ENCODE data around the gene ENC1. TPM values are rescaled to one million over a fixed set of nuclear protein-coding genes. Genes with fewer than 3 reads are reported as not detected.
"Not testable (repeated sequence)": the region's sequence is repeated elsewhere in the genome, so short reads cannot be mapped to it uniquely, and the experiment has no call there.

ENC1 gene
- 0.84 TPM for polyA plus RNA-seq (2013)

- POLR2A ChIA-PET: interaction anchor here (0.6 to 2.9 kb wide), 6 partner anchors 58 to 248 kb away, joined by 3 to 12 read pairs (median 4); no protein-coding TSS in a partner anchor
- Histone ChIP-seq H3K27ac (ENCODE audit: insufficient read depth in 1 of 2, low read depth in 1 of 2, low read length in 2 of 2, poor library complexity in 1 of 2, severe bottlenecking in 2 of 2) (no peak within 1 kb of the TSS), H3K9me3 (ENCODE audit: control extremely low read depth in 1 of 5, control insufficient read depth in 4 of 5, insufficient read depth in 2 of 5, low read depth in 1 of 5, low read length in 4 of 5) (no peaks in the 10 kb centered on the region), H3K4me3 (ENCODE audit: control insufficient read depth in 1 of 7, extremely low read depth in 1 of 7, insufficient read depth in 4 of 7, low read depth in 2 of 7, low read length in 6 of 7) (peak within 1 kb of the TSS; percentile 37 to 84 (median 80)), H3K4me1 (ENCODE audit: control extremely low read depth in 1 of 4, control insufficient read depth in 4 of 4, insufficient read depth in 4 of 4, low read length in 3 of 4) (peaks cover 11 to 46% (median 27%) of the 10 kb centered on the region in 4 experiments), H3K36me3 (ENCODE audit: control insufficient read depth in 4 of 4, insufficient read depth in 4 of 4, low read length in 3 of 4) (peaks cover 0 to 4% (median 3%) of the 10 kb centered on the region in 4 experiments), H3K27me3 (replicated peaks in 2 of 5; ENCODE audit: control insufficient read depth in 4 of 5, insufficient read depth in 5 of 5, low read length in 4 of 5) (no peaks in the 10 kb centered on the region)
- peak; percentile 85 to 95 (median 93) for DNase-seq
- under 1% methylated on average over 42 of the region's 59 CpGs for WGBS (ENCODE audit: insufficient coverage)
- CTCF ChIA-PET: interaction anchor here (0.6 to 6.3 kb wide), 17 partner anchors 9 to 1049 kb away, joined by 3 to 51 read pairs (median 5); no protein-coding TSS in a partner anchor
These were observed at the start of gene ENC1 for GRCh38 chr5:74640450-74640953. Gene ENC1 (minus strand): TSS chr5:74640728. CDS start chr5:74636485, 4,243 bp downstream.

- peaks cover 2 to 28% (median 7%) of the 10 kb centered on the region in 4 experiments for H3K36me3 ChIP-seq (ENCODE audit: control insufficient read depth in 4 of 4, insufficient read depth in 4 of 4, low read length in 3 of 4)
- H3K9me3 ChIP-seq (ENCODE audit: control extremely low read depth in 1 of 5, control insufficient read depth in 4 of 5, insufficient read depth in 2 of 5, low read depth in 1 of 5, low read length in 4 of 5): no peaks in the 10 kb centered on the region
- H3K4me3 ChIP-seq (ENCODE audit: control insufficient read depth in 1 of 7, extremely low read depth in 1 of 7, insufficient read depth in 4 of 7, low read depth in 2 of 7, low read length in 6 of 7): peak overlapping the region in 1 of 7 experiments; percentile 94
- H3K27me3 ChIP-seq (replicated peaks in 2 of 5; ENCODE audit: control insufficient read depth in 4 of 5, insufficient read depth in 5 of 5, low read length in 4 of 5): no peaks in the 10 kb centered on the region
- DNase-seq: no peak
- POLR2A ChIA-PET: no interaction called here
- H3K4me1 ChIP-seq (ENCODE audit: control extremely low read depth in 1 of 4, control insufficient read depth in 4 of 4, insufficient read depth in 4 of 4, low read length in 3 of 4): peaks cover 0 to 20% (median 19%) of the 10 kb centered on the region in 4 experiments
- WGBS (ENCODE audit: insufficient coverage): 98% methylated on average over 4 of the region's 5 CpGs
- CTCF ChIA-PET: interaction anchor here (1.0 to 1.8 kb wide), 3 partner anchors 28 to 80 kb away, joined by 3 to 6 read pairs (median 4); partner anchors contain the start of genes GFM2 and NSA2
- H3K27ac ChIP-seq (ENCODE audit: insufficient read depth in 1 of 2, low read depth in 1 of 2, low read length in 2 of 2, poor library complexity in 1 of 2, severe bottlenecking in 2 of 2): no peak overlapping the region
These were observed 46.6 kb upstream of the ENC1 start for GRCh38 chr5:74686962-74687751.

GRCh38 chr5:74685979-74686631, 45.6 kb upstream of the ENC1 start:
- Histone ChIP-seq H3K36me3 (ENCODE audit: control insufficient read depth in 4 of 4, insufficient read depth in 4 of 4, low read length in 3 of 4) (peaks cover 2 to 24% (median 6%) of the 10 kb centered on the region in 4 experiments), H3K27me3 (replicated peaks in 2 of 5; ENCODE audit: control insufficient read depth in 4 of 5, insufficient read depth in 5 of 5, low read length in 4 of 5) (no peaks in the 10 kb centered on the region), H3K4me3 (ENCODE audit: control insufficient read depth in 1 of 7, extremely low read depth in 1 of 7, insufficient read depth in 4 of 7, low read depth in 2 of 7, low read length in 6 of 7) (peak overlapping the region in 6 of 7 experiments; percentile 81 to 95 (median 92)), H3K4me1 (ENCODE audit: control extremely low read depth in 1 of 4, control insufficient read depth in 4 of 4, insufficient read depth in 4 of 4, low read length in 3 of 4) (peaks cover 0 to 20% (median 19%) of the 10 kb centered on the region in 4 experiments), H3K9me3 (ENCODE audit: control extremely low read depth in 1 of 5, control insufficient read depth in 4 of 5, insufficient read depth in 2 of 5, low read depth in 1 of 5, low read length in 4 of 5) (no peaks in the 10 kb centered on the region), H3K27ac (ENCODE audit: insufficient read depth in 1 of 2, low read depth in 1 of 2, low read length in 2 of 2, poor library complexity in 1 of 2, severe bottlenecking in 2 of 2) (peak overlapping the region; percentile 33 to 83)
- DNase-seq: peak; percentile 79 to 94 (median 91)
- ChIA-PET CTCF (interaction anchor here (1.0 to 2.1 kb wide), 4 partner anchors 13 to 81 kb away, joined by 3 to 9 read pairs (median 5); partner anchors contain the start of genes GFM2 and NSA2), POLR2A (no interaction called here)
- 12% methylated on average over 10 of the region's 10 CpGs for WGBS (ENCODE audit: insufficient coverage)

GRCh38 chr5:74684900-74685851, 44.6 kb upstream of the ENC1 start, which contains the start of gene HEXB:
Gene HEXB (plus strand): TSS chr5:74685233. CDS start chr5:74685261, 28 bp downstream.
- peak within 1 kb of the TSS; percentile 33 to 83 for H3K27ac ChIP-seq (ENCODE audit: insufficient read depth in 1 of 2, low read depth in 1 of 2, low read length in 2 of 2, poor library complexity in 1 of 2, severe bottlenecking in 2 of 2)
- H3K27me3 ChIP-seq (replicated peaks in 2 of 5; ENCODE audit: control insufficient read depth in 4 of 5, insufficient read depth in 5 of 5, low read length in 4 of 5): no peaks in the 10 kb centered on the region
- peaks cover 2 to 16% (median 4%) of the 10 kb centered on the region in 4 experiments for H3K36me3 ChIP-seq (ENCODE audit: control insufficient read depth in 4 of 4, insufficient read depth in 4 of 4, low read length in 3 of 4)
- peak within 1 kb of the TSS; percentile 56 to 95 (median 92) for H3K4me3 ChIP-seq (ENCODE audit: control insufficient read depth in 1 of 7, extremely low read depth in 1 of 7, insufficient read depth in 4 of 7, low read depth in 2 of 7, low read length in 6 of 7)
- CTCF ChIA-PET: interaction anchor here (1.1 to 2.1 kb wide), 3 partner anchors 12 to 36 kb away, joined by 3 to 9 read pairs (median 6); no protein-coding TSS in a partner anchor
- H3K4me1 ChIP-seq (ENCODE audit: control extremely low read depth in 1 of 4, control insufficient read depth in 4 of 4, insufficient read depth in 4 of 4, low read length in 3 of 4): peaks cover 0 to 20% (median 19%) of the 10 kb centered on the region in 4 experiments
- POLR2A ChIA-PET: no interaction called here
- H3K9me3 ChIP-seq (ENCODE audit: control extremely low read depth in 1 of 5, control insufficient read depth in 4 of 5, insufficient read depth in 2 of 5, low read depth in 1 of 5, low read length in 4 of 5): no peaks in the 10 kb centered on the region
- peak; percentile 87 to 93 (median 89) for DNase-seq
- 5% methylated on average over 54 of the region's 78 CpGs for WGBS (ENCODE audit: insufficient coverage)

GRCh38 chr5:74679966-74680365, 39.4 kb upstream of the ENC1 start:
- ChIA-PET CTCF (no interaction called here), POLR2A (no interaction called here)

GRCh38 chr5:74679300-74679699, 38.8 kb upstream of the ENC1 start:
- POLR2A ChIA-PET; H3K36me3 ChIP-seq (ENCODE audit: control insufficient read depth in 4 of 4, insufficient read depth in 4 of 4, low read length in 3 of 4); H3K27me3 ChIP-seq (replicated peaks in 2 of 5; ENCODE audit: control insufficient read depth in 4 of 5, insufficient read depth in 5 of 5, low read length in 4 of 5); H3K9me3 ChIP-seq (ENCODE audit: control extremely low read depth in 1 of 5, control insufficient read depth in 4 of 5, insufficient read depth in 2 of 5, low read depth in 1 of 5, low read length in 4 of 5); DNase-seq; H3K4me1 ChIP-seq (ENCODE audit: control extremely low read depth in 1 of 4, control insufficient read depth in 4 of 4, insufficient read depth in 4 of 4, low read length in 3 of 4); H3K27ac ChIP-seq (ENCODE audit: insufficient read depth in 1 of 2, low read depth in 1 of 2, low read length in 2 of 2, poor library complexity in 1 of 2, severe bottlenecking in 2 of 2); CTCF ChIA-PET; H3K4me3 ChIP-seq (ENCODE audit: control insufficient read depth in 1 of 7, extremely low read depth in 1 of 7, insufficient read depth in 4 of 7, low read depth in 2 of 7, low read length in 6 of 7): not testable (repeated sequence)
- 93% methylated on average over 3 of the region's 3 CpGs for WGBS (ENCODE audit: insufficient coverage)

More at GRCh38 chr5:74679966-74680365, 39.4 kb upstream of the ENC1 start:
- peaks cover 0 to 4% (median 0%) of the 10 kb centered on the region in 4 experiments for H3K4me1 ChIP-seq (ENCODE audit: control extremely low read depth in 1 of 4, control insufficient read depth in 4 of 4, insufficient read depth in 4 of 4, low read length in 3 of 4)
- H3K4me3 ChIP-seq (ENCODE audit: control insufficient read depth in 1 of 7, extremely low read depth in 1 of 7, insufficient read depth in 4 of 7, low read depth in 2 of 7, low read length in 6 of 7): no peak overlapping the region
- DNase-seq: peak in 2 of 3 donors; percentile 16 to 21
- 93% methylated on average over 2 of the region's 4 CpGs for WGBS (ENCODE audit: insufficient coverage)
- H3K27ac ChIP-seq (ENCODE audit: insufficient read depth in 1 of 2, low read depth in 1 of 2, low read length in 2 of 2, poor library complexity in 1 of 2, severe bottlenecking in 2 of 2): no peak overlapping the region
- H3K9me3 ChIP-seq (ENCODE audit: control extremely low read depth in 1 of 5, control insufficient read depth in 4 of 5, insufficient read depth in 2 of 5, low read depth in 1 of 5, low read length in 4 of 5): no peaks in the 10 kb centered on the region
- no peaks in the 10 kb centered on the region for H3K27me3 ChIP-seq (replicated peaks in 2 of 5; ENCODE audit: control insufficient read depth in 4 of 5, insufficient read depth in 5 of 5, low read length in 4 of 5)
- no peaks in the 10 kb centered on the region for H3K36me3 ChIP-seq (ENCODE audit: control insufficient read depth in 4 of 4, insufficient read depth in 4 of 4, low read length in 3 of 4)
